ENCODE results near the gene THTPA.

THTPA gene, protein sequence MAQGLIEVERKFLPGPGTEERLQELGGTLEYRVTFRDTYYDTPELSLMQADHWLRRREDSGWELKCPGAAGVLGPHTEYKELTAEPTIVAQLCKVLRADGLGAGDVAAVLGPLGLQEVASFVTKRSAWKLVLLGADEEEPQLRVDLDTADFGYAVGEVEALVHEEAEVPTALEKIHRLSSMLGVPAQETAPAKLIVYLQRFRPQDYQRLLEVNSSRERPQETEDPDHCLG

DNA sequence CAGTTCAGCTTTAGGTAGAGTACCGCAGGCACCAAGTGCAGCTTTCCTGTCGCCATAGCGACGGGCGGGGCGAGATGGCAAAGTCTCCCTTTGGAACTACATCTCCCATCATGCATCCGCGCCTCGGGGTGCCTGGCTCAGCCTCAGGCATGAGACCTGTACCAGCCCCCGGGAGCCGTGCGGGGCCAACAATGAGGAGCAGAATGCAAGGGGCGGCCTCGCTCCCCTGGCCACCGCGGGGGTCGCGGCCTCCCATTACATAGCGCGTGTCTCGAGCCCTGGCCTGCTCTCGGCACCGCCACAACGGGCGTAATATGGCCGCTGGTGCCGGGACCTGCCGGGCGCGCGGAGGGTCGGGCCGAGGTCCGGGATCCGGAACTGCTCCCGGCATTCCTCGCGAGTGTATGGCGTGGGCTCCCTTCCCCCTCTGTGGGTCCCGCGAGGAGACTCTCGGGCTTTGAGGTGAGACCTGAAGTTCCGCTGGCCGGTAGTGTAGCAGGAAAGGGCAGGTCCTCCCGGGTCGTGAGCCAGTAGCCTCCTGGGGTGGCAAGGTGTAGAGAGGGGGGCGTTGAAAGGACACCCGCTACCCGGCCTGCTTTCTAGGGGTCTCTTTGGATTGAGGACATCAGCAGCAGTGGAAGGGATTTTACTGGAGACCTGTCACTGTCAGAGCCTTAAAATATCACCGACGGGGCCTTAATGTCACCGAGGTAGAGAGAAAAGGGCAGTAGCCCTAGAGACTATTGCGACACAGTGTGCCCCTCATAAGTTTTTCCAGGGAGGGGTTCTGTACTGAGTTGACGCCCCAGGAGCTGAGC, at the start of gene THTPA:
TSS of gene THTPA (plus strand) at position 390 of the 818 bp plus-strand sequence. CDS start 487 bp downstream, outside the sequence.
- peak in 1 of 2 experiments; percentile 70 for DNase-seq

DNA sequence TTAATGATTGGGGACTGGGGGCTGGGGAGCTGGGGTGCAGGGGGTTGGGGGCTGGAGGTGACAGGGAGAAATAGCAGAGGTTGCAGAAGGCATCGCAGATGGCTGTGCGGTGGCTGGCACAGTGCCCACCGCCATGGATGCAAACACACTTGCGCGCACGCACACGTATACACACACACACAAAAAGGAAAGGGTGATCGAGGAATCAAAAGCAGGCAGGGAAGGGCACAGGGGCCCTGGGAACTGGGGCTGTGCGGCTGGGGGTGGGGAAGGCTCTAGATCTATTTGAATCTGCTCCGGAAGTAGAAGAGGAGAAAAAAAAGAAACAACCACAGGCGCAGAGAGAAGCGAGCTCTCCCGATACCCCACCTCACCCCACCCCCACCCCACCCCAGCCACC, 43.9 kb upstream of the THTPA start:
- no peak for DNase-seq

GRCh38 chr14:23513005-23513817, 42.9 kb upstream of the THTPA start:
- DNase-seq: peak; percentile 50 to 91

DNA sequence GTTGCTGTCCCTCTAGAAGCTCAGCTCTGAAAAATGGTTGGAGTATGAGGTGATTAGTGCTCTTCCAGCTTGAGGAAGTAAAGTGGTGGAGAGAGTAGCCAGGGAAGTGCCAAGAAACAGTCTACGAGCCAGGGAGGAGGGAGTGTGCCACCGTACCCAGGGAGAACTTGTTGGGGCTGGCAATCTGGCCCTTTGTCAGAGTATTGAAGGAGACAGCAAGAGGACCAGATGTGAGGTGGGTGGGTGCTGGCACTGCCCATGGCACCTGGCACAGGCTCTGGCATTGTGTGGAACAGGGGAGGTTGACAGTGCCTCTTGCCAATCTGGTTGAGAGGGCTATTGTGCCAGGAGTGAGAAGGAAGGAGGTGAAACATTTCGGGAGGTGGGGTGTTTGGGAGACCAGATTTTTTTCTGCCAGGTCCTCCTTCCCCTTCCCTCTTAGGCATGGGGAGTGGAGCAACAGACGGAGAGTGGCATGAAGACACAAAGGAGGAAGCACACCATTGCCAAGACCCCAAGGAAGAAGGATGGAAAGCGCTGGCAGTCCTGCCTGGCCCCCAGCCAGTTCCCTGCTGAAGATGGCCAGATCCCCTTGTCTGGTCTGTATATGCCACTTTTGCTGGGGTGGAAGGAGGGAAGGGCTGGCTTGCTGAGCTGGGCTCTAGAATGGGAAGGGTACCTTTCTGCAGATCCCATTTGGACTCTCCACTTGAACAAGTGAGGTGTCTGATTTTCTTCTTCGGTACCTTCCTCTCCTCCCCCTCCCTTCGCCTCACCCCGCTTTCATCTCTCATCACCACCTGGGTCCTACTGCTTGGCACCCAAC, 42.0 kb upstream of the THTPA start:
- DNase-seq: peak in 1 of 2 experiments; percentile 76

DNA sequence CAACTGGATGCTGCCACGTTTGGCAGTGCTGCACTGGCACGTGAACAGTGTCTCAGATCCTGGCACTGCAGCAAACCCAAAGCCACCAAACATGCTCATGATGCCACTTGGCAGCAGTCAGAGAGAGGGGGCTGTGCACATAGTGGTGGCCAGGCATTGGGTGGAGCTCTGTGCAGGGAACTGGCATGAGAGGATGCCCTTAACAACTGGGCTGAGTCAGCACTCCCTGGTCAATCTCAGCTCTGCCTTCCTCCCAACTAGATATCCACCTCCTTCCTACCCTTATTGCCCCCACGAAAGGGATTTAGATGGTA, 41.5 kb upstream of the THTPA start:
- DNase-seq: peak; percentile 89

DNA sequence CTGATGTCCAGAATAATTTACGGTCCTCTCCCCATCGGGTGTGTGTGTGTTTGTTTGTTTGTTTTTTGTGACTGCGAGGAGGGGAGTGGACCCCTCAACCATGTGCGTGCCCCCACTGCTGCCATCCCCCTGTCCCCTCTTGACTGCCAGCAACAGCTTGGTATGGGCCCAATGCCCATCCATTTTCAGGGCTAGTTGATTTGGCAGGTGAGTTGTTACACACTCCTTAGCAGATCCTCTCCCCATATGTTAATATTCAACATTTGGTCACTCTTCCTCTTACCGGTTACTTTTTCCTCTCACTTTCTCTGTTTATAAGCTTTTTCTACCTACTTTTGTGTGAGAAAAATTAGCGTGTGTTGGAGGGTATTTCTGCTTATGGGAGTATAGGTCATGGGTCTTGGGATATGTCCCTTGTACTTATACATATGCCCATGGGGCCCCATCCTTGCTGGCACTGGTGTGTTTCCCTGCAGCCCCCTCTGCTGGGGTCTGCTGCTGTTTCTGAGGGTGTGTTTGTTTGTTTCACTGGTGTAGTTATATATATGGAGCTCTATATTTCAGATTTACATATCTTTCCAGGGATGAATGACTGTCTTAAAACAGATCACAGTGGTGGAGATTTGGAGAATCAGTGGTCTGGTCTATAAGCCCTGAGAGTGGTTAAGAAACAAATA, 38.3 kb upstream of the THTPA start:
- DNase-seq: peak in 1 of 2 experiments; percentile 27

DNA sequence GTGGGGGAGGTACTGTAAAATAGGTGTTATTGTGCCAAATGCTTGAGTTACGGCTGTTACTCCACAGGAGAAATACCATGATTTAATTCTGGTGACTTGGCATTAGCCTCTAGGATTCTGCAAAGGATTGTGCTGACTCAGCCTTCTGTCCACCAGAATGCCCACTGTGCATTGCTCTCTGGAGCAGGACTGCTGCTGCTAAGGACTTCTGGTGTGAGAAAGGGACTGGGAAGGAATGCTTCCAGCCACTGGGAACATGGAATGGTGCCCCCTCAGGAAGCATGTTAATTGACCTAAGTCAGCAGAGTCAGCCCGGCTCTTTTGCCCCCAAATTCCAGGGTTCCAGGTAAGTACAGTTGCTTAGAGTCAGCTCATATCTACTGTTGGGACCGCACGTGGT, 37.4 kb upstream of the THTPA start:
- DNase-seq: no peak

GRCh38 chr14:23520899-23521533, 35.1 kb upstream of the THTPA start:
- DNase-seq: no peak

DNA sequence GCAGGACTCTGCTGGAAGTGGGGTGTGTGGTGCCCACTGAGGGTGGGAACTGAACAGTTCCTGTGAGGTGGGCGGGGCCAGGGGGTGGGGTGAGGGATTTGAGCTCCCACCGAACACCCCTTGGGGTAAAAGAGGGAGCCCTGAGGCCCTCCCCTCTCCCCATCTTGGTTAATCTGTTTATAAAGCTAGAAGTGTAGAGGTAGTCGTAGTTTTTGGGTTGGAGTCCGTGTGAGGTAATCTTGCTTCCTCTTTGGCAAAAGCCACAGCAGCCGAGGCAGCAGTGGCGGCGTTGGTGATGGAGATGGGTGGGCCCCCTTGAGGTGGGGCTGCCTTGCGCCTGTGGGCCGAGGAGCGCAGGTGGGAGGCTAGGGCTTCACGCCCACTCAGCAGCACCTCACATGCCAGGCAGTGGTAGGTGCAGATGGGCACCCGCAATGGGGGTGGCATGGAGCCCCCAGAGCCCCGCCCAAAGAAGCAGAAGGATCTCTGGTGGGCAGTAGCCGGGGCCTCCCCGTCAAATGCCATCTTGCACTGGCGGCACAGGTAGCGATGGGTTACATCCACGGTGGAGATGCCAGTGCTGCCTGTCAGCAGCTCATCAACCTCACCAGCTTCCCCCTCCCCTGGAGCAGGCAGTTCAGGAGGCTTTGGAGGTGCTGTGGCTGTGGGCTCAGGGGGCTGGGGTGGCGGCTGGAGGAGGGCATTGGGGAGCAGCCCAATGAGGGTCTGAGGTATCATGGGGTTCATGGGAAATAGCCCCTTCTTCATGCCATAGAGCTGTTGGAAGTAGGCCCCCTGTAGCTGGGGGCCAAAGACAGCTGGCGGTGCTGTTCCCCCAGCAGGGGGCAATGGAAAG, 34.1 kb upstream of the THTPA start:
- DNase-seq: no peak

DNA sequence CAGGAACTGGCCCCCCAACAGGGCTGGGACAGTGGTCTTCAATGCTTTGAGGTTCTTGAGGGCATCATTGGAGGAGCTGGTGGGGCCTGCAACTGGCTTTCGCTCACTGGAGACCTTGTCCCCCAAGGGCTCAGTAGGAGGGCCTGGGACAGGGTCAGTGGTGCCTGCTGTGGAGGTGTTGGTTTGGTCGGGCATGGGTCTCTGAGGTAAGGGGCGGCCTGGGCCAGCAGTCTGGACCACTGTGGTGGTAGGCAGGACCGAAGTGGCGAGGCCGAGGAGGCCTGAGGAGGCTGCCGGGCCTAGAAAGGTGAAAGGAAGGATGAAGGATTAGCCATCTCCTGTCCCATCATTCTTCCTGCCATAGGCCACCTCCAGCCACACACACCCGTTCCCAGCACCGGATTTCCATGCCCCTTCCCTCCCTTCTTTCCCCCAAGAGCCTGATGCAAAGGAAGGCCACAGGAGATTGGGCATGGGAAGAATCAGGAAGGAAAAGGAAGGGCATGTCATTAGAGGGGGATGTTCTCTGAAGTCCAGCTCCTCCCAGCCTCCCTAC, 33.4 kb upstream of the THTPA start:
- no peak for DNase-seq

DNA sequence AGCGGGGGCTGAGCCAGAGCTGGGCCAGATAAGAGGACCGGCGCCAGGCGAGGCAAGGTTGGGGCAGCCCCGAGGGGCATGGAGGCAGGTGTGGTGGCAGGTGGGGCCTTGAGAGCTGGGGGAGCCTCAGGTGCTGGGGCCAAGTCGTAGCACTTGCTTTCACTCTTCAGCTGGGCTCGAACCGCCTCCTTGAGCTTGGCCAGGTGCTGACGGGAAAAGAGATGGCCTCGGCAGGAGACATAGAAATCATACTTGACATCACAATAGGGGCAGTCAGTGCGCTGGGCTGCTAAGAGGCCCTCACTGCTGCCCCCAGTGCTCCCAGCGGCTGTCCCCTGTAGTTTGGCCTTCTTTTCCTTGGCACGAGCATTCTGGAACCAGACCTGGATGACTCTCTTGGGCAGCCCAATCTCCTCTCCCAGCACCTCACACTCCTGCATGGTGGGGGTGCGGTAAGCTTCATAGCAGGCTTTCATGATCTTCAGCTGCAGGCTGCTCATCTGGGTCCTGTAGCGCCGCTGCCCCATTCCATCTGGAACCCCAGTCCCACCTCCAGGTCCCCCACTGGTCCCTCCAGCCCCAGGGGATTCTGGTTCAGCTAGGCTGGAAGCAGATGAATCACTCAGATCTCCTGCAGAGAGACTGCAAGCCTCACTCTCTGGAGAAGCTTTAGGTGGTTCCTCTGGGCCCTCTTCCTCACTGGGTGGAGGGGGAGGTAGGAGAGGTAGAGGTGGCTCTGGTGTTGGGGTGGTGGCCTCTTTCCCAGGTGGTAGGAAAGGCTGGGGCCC, 32.6 kb upstream of the THTPA start:
- DNase-seq: no peak

GRCh38 chr14:23524954-23525353, 31.1 kb upstream of the THTPA start:
- no peak for DNase-seq

GRCh38 chr14:23525611-23526010, 30.5 kb upstream of the THTPA start:
- DNase-seq: no peak

DNA sequence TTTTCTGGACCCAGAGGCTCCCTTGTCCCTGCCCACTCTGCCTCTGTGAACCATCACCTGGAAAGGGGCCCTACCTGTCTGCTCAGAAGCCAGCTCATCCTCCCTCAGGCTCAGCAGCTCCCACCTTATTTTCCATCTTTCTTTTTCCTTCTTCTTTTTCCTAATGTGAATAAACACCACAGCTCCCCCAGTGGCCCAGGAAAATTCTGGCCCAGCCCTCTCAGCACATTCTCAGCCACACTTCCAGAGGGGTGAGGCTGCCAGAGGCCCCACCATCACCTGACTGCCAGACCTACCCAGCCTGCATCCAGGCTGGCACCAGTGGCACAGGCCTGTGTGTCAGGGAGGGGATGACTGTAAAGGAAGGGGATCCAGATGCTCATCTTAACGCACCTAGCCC, 27.5 kb upstream of the THTPA start:
- no peak for DNase-seq

GRCh38 chr14:23529016-23529415, 27.1 kb upstream of the THTPA start:
- DNase-seq: no peak

- no peak for DNase-seq
Observed at GRCh38 chr14:23530375-23531055, 25.6 kb upstream of the THTPA start.

- DNase-seq: no peak
Observed at GRCh38 chr14:23531391-23531790, 24.7 kb upstream of the THTPA start.

GRCh38 chr14:23532658-23533057, 23.4 kb upstream of the THTPA start:
- DNase-seq: no peak

Measured in cerebellar nuclear complex (tissue), 1 donor.